NOMO-1 treated with DMSO at 0.1 percent for 48 hours (cell line): ENCODE measurements around the gene PRIMA1.

ENCODE experiments used
- DNase-seq: peaks from one replicate; lab custom pipeline; 2025; ENCODE audit not compliant: unreplicated experiment; lab: John Stamatoyannopoulos, UW

Gene PRIMA1

DNA sequence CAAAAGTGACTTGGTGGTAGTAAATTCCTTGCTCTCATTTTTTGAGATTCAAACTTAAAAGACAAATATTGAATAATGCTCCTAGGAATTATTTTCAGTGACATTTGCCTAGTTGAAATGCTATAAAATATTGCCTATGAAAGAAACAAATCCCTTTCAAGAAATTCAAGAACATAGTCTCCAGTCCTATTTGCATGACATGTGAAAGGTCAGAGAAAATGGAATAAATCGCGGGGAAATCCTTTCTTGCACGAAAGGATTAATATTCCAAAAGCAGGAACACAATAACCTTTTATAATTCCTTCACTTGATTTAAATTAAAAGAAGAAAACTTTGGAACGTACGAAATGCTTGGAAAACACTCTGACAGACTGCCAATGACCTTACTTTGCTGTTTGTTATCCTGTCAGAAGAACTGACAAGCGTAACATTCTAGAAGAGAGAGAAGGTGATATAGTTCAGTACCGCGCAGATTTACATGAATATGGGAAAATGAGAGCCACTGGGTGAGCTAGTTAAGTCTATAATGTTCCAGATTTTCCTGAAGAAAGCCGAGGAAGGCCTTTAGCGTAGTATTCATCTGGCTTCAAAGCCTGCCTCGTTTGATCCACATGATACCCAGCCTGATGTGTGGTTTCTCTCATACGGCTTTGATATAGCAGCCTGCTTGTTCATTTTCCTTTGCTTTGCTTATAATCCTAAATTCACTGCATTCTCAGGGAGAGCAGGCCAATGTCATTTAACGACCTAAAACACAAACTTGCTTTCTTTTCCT is 103.0 kb downstream of the PRIMA1 start:
- no peak for DNase-seq

DNA sequence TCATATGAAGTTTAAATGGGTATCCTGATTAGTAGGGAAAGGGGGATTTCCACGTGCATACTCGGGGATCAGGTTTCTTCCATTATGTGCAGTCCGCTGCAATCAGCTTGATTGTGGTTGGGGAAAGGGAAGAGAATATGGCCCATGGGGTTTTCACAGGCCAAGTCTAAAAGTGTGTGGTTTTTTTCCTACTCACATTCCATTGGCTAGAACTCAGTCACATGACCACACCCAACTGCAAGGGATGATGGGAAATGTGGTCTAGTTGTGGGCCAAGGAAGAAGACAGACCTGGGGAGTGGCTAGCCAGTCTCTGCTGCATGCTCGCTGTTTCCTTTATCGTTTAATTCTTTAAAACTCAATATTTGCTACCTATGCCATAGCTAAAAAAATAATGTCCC is 105.1 kb downstream of the PRIMA1 start:
- DNase-seq: peak; percentile 11

GRCh38 chr14:93682459-93682858 is 105.8 kb downstream of the PRIMA1 start:
- no peak for DNase-seq

DNA sequence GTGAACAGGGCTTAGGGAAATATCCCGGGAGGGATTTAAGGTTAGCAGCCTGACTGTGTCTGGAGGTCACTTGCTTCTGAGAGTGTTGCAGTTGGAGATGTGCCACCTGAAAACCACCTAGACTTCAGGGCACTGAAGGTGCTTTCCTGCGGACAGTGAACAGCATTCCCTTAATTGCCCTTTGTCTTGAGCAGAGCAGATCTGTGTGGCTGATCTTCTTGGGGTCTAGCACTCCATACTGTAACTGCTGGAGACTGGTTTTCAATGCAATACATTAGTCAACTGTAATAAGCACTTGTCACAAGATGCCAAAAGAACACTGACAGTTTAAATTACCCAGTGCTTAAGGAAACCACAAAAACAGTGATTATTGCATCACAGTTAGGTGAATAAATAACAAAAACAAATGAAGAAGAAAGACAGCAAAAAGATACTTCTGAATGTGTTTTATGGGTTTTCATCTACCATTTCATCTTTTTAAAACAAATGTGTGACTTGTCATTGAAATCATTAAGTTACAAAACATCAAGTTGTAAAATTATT is 111.8 kb downstream of the PRIMA1 start:
- peak; percentile 69 for DNase-seq

DNA sequence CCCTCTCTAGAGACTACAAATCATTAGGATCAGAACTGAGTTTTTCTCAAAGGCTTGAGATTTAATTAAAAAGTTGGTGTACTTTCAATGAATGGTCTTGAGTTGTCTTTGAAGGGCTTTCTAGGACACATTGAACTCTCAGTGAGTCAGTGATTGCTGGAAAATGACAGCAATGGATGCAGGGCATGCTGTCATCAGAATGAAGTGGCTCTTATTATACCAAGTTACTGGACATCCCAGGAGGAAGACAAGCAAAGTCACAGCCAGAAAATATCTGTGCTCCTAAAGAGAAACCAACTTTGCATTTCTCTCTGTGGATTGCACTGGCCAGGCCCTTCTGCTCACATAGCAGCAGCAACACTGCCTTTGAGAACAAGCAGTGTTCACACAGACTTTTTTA is 112.6 kb downstream of the PRIMA1 start:
- no peak for DNase-seq

DNA sequence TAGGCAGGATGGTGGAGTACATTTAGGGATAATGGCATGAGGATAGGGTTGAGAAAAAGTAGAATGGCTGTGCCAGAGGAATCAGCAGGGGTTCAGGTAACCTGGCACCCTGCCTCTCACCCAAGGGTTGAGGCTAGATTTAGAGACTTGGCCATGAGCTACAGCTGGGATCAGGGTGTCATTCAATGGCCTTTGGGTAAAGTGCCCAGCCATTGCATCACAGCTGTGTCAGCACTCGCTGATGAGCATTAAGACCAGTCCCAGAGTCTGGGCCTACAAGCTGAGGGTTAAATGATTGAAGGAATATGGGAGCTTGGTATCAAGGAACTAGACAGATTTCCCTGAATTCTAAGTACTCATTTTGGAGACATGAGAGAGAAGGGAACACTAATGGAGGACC is 113.9 kb downstream of the PRIMA1 start:
- no peak for DNase-seq

DNA sequence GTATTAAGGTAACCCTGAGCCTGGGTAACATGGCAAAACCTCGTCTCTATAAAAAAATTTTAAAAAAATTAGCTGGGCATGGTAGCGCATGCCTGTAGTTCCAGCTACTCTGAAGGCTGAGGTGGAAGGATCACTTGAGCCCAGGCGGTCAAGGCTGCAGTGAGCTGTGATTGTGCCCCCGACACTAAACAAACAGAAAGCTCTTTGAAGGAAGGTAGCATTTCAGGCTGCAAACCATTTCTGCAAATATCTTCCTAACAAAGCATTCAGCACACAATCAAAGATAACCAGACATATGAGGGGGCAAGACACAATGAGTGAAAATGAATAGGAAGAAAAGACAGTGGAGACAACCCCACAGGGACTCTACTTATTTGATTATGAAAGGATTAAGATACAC is 118.7 kb downstream of the PRIMA1 start:
- DNase-seq: no peak
